MV-4-11 (cell line): Measurements from ENCODE around the gene CTXN1.
"Not testable (repeated sequence)": the region's sequence is repeated elsewhere in the genome, so short reads cannot be mapped to it uniquely, and the experiment has no call there.

Experiments used
- DNase-seq: peaks from one replicate; lab custom pipeline; 2025; lab: John Stamatoyannopoulos, UW

Gene CTXN1

DNA sequence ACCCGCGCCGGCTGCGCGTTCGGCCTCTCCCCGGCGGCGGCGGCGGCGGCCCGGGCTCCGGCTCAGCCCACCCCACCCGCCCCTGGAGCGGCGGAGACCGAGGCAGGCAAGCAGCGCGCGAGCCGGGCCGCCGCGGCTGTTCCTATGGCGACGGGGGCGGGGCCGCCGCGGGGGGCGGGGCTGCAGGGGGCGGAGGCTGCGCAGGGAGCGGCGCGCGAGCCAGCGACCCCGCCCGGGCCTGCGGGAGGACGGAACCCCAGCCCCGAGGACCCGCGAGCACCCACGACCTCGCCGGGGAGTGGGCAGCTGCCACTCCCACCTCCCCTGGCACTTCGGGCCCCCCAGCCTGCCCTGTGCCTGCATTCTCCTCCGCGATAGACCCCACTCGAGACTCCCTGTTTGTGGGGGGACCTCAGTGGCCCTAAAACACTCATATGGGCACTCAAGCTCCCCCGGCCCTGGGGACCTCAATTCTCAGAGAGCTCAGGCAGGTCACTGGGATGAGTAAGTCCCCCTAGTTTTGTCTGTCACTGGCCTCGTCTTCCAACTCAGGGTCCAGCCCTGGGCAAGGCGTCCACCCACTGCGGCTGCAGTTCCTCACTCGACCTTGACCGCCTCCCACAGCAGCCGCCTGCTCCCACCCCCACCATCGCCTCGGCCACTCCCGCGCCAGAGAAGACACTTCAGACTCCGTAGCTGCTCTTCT is at the start of gene CTXN1:
CTXN1 (minus strand) TSS at position 115 of the 706 bp plus-strand sequence. CDS start 597 bp downstream, outside the sequence.
- peak; percentile 15 for DNase-seq

- DNase-seq, result no peak
Measured at GRCh38 chr19:7975037-7975436, 49.1 kb upstream of the CTXN1 start.

GRCh38 chr19:7973883-7974282 is 47.9 kb upstream of the CTXN1 start:
- no peak for DNase-seq

DNA sequence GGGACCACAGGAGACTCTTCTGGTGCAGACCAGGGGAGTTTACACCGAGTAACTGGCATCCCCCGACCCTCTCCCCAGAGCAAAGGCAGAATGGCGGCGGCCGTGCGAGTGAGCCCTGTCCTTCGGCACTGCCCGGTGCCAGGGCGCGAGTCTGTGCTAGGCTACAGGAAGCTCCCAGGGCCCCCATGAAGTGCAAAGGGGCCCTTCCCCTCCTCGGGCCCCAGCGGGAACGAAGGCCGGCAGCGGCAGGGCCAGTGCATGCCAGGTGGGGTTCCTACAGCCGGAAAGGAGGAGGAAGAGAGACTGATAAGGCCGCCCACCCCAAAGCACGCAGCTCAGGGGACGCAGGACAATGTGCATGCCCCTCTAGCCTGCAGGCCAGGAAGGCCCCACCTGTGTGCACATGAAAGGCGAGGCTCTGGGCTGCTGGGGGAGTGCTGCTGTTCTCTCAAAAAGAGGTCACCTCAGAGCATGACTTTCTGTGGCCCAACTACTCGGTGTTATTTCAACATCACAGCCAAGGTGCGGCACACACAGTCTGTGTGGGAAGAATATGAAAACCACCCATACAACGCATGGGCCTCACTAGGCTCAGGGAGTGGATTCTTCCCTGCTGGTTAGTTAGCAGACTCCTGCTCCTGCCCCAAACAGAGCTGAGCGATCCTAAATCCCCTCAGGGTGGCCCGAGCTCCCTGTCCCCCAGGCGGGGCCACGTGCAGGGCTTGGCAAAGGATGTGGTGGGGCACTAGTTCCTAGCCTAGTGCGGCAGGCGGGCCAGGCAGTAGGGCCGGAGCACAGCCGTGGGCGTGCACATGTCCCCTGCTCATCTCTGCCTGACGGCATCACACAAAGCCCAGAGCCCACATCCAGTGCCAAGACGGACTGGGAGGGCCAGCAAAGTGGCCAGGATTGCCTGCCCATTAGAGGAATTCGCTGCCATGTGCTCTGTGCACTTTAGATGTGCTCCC is 45.9 kb upstream of the CTXN1 start:
- no peak for DNase-seq

- DNase-seq, result peak; percentile 33
Measured at GRCh38 chr19:7970716-7971448, 44.9 kb upstream of the CTXN1 start.

DNA sequence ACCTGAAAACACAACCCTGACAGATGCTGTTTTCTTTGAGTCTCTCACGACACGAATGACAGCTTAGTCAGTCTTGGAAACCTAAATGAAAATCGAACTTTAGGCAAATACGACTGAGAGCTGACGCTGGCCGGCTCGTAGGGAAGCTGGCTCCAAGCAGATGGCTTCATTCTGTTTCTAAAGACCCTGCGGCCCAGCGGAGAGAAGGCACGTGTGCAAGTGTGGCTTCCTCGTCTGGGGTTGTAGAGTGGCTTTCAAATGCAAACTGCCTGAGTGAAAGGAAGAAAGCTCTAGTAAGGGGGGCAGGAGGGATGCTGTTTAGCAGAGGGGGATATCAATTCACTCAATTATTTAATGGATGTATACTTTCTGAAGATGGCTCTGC is 43.6 kb upstream of the CTXN1 start:
- no peak for DNase-seq

DNA sequence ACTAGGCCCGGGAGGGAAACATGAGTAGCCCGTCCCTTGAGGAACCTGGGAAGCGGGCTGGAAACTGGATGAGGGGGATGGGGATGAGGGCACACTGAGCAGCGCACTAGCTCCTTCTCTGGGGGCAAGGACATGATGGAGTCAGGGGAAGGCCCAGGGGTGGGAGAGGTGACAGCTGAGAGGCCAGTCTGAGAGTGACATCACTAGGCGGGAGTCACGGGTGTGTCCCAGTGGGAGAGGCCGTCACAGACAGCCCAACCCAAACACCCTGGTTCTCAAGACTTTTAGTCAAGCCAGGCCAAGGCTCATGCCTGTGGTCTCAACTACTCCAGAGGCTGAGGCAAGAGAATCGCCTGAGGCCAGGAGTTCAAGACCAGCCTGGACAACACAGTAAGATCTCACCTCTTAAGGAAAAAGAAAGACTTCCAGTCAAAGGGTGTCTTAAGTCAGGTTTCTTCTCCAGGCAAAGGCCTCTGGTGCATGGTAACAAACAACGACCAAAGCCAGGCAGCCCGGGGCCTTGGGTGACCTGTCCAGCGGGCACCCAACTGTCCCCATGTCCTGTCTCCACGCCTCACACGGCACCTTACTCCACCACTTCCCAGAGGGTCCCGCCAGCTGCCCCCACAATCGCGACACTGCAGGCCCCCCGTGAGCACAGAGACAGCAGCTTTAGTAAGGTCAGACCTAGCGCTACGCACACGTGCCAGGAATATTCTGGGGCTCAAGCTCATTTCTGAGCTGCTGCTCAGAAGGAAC is 43.0 kb upstream of the CTXN1 start:
- no peak for DNase-seq

DNA sequence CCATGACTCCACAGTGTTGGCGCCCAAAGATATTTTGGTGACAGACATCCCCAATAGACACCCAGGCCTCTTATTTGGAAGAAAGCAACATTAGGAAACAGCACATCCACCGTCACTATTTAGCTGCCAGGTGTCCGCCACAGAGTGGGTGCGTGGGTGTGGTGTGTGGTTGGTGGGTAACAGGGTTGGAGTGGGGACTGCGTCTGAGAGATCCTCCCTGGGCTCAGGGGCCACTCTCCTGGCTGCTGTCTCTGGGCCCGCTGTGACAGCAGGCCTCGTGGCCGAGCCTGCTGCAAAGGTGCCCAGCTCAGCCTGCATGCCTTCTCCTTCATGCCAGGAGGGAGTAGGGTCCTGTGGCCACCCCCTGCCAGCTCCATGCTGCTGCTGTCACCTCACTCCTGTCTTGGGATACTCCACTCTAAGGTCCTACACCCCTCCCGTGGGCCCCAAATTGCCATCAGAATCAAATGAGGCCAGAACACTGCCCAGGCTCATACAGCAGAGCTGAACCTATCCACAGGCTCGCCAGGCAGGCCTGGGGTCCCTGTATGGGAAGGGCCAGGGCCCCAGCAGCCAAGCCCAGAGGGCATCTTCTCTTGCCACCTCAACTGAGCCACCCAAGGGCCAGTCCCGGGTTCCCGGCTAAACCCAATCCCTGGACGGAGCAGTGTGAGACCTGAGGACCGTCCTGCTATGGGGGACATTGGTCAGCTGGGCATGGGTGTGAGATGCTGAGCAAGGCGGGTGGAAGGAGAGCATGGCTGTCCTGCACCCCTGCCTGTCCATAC is 42.3 kb upstream of the CTXN1 start:
- DNase-seq, result no peak

DNA sequence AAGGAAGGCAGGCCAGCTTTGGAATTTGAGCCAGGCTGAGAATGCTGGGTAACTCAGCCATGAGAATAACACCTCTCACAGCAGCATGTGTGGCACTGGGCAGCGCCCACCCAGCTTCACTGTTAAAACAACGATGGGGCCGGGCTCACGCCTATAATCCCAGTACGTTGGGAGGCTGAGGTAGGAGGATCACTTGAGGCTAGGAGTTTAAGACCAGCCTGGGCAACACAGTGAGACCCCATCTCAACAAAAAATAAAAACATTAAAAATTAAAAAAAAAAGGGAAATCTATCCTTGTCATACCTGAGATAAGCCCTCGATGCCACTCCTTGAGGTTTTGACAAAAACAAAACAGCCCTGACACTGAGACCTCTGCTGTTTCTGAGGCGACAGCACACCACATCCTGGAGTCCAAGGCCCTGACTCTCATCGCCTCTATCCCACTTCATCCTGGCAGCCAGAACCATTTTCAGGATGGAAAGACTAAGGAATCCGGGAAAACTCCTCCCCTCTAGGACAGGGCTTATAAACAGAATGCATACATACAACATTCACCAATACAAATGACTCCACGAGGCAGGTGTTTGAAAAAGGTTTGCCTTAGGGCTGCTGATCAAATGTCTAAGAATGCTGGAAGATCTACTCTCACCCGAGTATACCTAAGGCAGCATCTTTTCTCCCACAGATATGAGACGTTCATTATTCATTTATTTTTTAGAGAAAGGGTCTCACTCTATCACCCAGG is 40.2 kb upstream of the CTXN1 start:
- no peak for DNase-seq

DNA sequence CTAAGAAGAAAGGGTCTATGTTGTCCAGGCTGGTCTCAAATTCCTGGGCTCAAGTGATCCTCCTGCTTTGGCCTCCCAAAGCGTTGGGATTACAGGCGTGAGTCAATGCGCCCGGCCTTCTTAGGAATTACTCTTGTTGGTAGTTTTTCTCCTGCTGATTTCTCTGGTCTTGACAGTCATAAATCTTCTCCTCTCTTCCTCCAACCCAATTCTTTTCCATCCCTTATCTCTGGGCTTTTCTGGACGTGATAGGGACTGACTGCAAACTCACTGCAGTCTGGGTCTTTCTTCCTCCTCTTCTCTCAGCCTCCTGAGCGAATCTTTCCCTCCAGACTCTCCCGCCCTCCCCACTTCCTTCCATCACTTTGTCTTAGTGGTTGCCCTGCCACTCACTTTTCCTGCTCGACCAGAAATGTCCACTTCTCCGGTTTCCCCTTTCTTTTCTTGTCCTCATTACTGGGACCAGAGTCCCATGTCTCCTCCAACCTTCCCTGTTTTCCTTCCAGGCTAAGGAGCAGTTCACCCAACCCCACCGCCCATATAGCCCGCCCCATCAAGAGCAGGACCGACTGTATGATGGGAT is 39.4 kb upstream of the CTXN1 start:
- DNase-seq, result no peak

- DNase-seq, result no peak
Measured at GRCh38 chr19:7963566-7963965, 37.6 kb upstream of the CTXN1 start.

GRCh38 chr19:7962644-7963268 is 36.8 kb upstream of the CTXN1 start:
- no peak for DNase-seq

- DNase-seq, result peak; percentile 23
Measured at GRCh38 chr19:7961920-7962626, 36.1 kb upstream of the CTXN1 start.

- DNase-seq, result not testable (repeated sequence)
Measured at GRCh38 chr19:7961082-7961481, 35.1 kb upstream of the CTXN1 start.

DNA sequence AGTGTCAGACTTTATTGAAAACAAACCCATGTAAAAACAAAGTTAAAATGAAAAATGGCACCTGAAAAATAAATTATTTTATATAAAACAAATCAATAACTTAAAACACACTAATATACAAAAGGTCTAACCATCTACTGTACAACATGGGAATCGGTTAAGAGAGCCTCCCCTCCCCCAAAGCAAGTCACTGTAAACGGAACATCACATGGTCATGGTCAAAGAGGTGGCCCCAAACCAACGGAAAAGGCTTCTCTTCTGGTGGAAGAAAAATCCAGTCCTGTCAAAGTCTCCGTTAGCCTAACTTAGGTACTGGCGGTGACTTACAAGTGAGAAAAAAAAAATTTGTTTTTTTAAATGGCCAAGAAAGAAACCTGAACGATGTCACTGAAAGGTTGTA is 33.3 kb upstream of the CTXN1 start:
- DNase-seq, result no peak

- no peak for DNase-seq
Measured at GRCh38 chr19:7955696-7956095, 29.8 kb upstream of the CTXN1 start.

- DNase-seq, result no peak
Measured at GRCh38 chr19:7953576-7953975, 27.6 kb upstream of the CTXN1 start.

DNA sequence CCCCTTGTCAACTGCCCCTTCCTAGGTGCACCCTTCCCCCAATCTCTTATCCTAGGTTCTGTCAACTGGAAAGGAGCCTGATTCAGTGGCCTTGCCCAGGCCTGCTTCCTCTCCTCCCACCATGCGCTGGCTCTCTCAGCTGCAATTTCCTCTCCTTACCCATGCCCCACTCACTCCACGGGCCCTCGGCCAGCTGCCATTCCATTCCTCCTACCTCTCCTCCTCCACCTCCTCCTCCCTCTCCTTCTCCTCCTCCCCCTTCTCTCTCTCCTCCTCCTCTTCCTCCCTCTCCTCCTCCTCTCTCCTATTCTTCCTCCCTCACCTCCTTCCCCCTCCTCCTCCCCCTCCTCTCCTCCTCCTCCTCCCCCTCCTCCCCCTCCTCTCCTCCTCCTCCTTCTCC is 27.1 kb upstream of the CTXN1 start:
- no peak for DNase-seq

DNA sequence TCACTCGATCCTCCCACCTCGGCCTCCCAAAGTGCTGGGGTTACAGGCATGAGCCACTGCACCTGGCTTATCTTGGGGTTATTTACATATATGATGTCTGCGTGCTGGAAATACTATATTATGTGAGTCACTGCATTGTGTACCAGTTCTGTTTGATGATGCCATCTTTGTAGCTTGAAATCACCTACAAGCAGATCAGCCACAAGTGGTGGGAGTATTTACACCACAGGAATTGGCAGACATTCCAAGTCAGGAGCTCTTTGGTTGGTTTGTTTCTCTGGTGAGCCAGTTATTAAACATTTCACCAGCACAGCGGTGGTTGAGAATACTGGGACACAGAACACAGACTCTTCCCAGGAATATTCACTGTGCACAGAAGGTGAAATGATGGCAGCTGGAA is 22.0 kb upstream of the CTXN1 start:
- DNase-seq, result no peak
